GM12878 (cell line): ENCODE results near the gene ITGBL1. TPM values are rescaled to one million over a fixed set of nuclear protein-coding genes. Genes with fewer than 3 reads are reported as not detected.

Source experiments
- ATAC-seq: fragments of 200-7000 bp; cut with Tn5 transposase; 3 replicates; pipeline ENCODE4 v1.9.1; 2020; ENCODE audit warnings: mild to moderate bottlenecking, moderate library complexity
- BruUV-seq: library from RNA; stranded (reverse); fragments of 400-500 nt; replicated peaks from 2 replicates; lab custom pipeline; 2021; lab: Mats Ljungman, UMichigan
- CTCF ChIA-PET: fragments of 300-600 bp; sonication (Branson Sonifier 250); formaldehyde crosslinking; extraction: SDS; loops from one replicate; lab custom pipeline; 2021; ENCODE audit warnings: inconsistent platforms; lab: Yijun Ruan, JAX
- POLR2A ChIA-PET: fragments of 350-600 bp; formaldehyde crosslinking; extraction: SDS; loops from one replicate; lab custom pipeline; 2021; ENCODE audit warnings: inconsistent platforms; lab: Charles Lee
- RAD21 ChIA-PET: fragments of 300-600 bp; sonication (Branson Sonifier 250); formaldehyde crosslinking; loops from one replicate; lab custom pipeline; 2023; ENCODE audit warnings: antibody characterized with exemption; ENCODE audit not compliant: unreplicated experiment; lab: Charles Lee
- SMC1A ChIA-PET: fragments of 300-600 bp; sonication (Branson Sonifier 250); formaldehyde crosslinking; loops from one replicate; lab custom pipeline; 2023; ENCODE audit not compliant: unreplicated experiment, uncharacterized antibody; lab: Charles Lee
- DNase-seq: peaks from one replicate; pipeline ENCODE4 v3.0.0-alpha.2; 2011; ENCODE audit warnings: low read depth, low spot score
- FAIRE-seq: peaks from 3 replicates; lab custom pipeline; 2011; peaks lifted over from hg19 to GRCh38; lab: Jason Lieb, UNC
- H2AFZ ChIP-seq: 2 replicates; pipeline ENCODE4 v1.6.0; 2011; ENCODE audit warnings: low read depth, low read length, control low read depth; ENCODE audit not compliant: control insufficient read depth
- H3K27ac ChIP-seq: 2 replicates; pipeline ENCODE4 v1.5.1; 2011; ENCODE audit warnings: control low read depth; ENCODE audit not compliant: control insufficient read depth, insufficient read depth
- H3K27me3 ChIP-seq, 2 experiments: replicated peaks in 1 of 2; 2 replicates each; pipeline versions ENCODE4 v1.6.0 to v1.6.1; 2011; ENCODE audit warnings: low read length in 1 of 2; ENCODE audit not compliant: control insufficient read depth in 2 of 2, insufficient read depth in 2 of 2
- H3K36me3 ChIP-seq, 2 experiments: 2 replicates each; pipeline ENCODE4 v1.5.1; 2011; ENCODE audit warnings: low read length in 1 of 2; ENCODE audit not compliant: control insufficient read depth in 2 of 2, insufficient read depth in 2 of 2
- H3K4me1 ChIP-seq: 2 replicates; pipeline ENCODE4 v1.6.1; 2011; ENCODE audit warnings: mild to moderate bottlenecking, low read length, moderate library complexity, mixed read lengths; ENCODE audit not compliant: control insufficient read depth, insufficient read depth
- H3K4me2 ChIP-seq: 2 replicates; pipeline ENCODE4 v1.6.0; 2011; ENCODE audit warnings: control low read depth; ENCODE audit not compliant: control insufficient read depth, insufficient read depth
- H3K4me3 ChIP-seq: fragments of 200-600 bp; sonication (generic); 2 replicates; pipeline ENCODE4 v1.5.1; 2016
- H3K79me2 ChIP-seq: 2 replicates; pipeline ENCODE4 v1.6.0; 2011; ENCODE audit warnings: low read length; ENCODE audit not compliant: control insufficient read depth, insufficient read depth
- H3K9ac ChIP-seq: 2 replicates; pipeline ENCODE4 v1.8.0; 2011; ENCODE audit warnings: low read length, control low read depth, mixed read lengths; ENCODE audit not compliant: control insufficient read depth, insufficient read depth
- H3K9me3 ChIP-seq: replicated peaks from 3 replicates; pipeline ENCODE4 v1.5.1; 2011; ENCODE audit warnings: mild to moderate bottlenecking, low read length; ENCODE audit not compliant: control insufficient read depth, insufficient read depth
- H4K20me1 ChIP-seq: 2 replicates; pipeline ENCODE4 v1.6.0; 2011; ENCODE audit not compliant: control insufficient read depth, insufficient read depth
- EZH2 ChIP-seq: IDR thresholded peaks from 2 replicates; pipeline ENCODE4 v1.6.1; 2012; ENCODE audit warnings: low read depth, mild to moderate bottlenecking, control low read depth, inconsistent platforms, low read length, borderline replicate concordance; ENCODE audit not compliant: control insufficient read depth
- GABPA ChIP-seq: IDR thresholded peaks from 2 replicates; pipeline ENCODE4 v1.6.1; 2014; ENCODE audit warnings: antibody characterized with exemption, low read depth, mild to moderate bottlenecking, inconsistent platforms
- IKZF1 ChIP-seq: fragments of 450-650 bp; conservative IDR thresholded peaks from 2 replicates; pipeline ENCODE4 v1.6.1; 2017; ENCODE audit warnings: antibody characterized with exemption, mild to moderate bottlenecking
- RB1 ChIP-seq: fragments of 450-650 bp; formaldehyde crosslinking; IDR thresholded peaks from 2 replicates; pipeline ENCODE4 v1.6.1; 2017; ENCODE audit warnings: mild to moderate bottlenecking, borderline replicate concordance
- SMAD1 ChIP-seq: fragments of 450-650 bp; IDR thresholded peaks from 2 replicates; pipeline ENCODE4 v1.6.1; 2018; ENCODE audit warnings: mild to moderate bottlenecking, low read depth; ENCODE audit not compliant: partially characterized antibody
- SMARCA5 ChIP-seq: fragments of 450-650 bp; IDR thresholded peaks from 2 replicates; pipeline ENCODE4 v1.6.1; 2017; ENCODE audit warnings: mild to moderate bottlenecking
- SUPT20H ChIP-seq: IDR thresholded peaks from 2 replicates; pipeline ENCODE4 v1.6.1; 2011; ENCODE audit warnings: low read depth, mild to moderate bottlenecking, low read length, moderate library complexity, borderline replicate concordance; ENCODE audit not compliant: control insufficient read depth
- TARDBP ChIP-seq: IDR thresholded peaks from 2 replicates; pipeline ENCODE4 v1.6.1; 2016; ENCODE audit warnings: borderline replicate concordance
- TCF12 ChIP-seq: IDR thresholded peaks from 2 replicates; pipeline ENCODE4 v1.6.1; 2011; ENCODE audit warnings: low read depth, mild to moderate bottlenecking, low read length
- ZNF207 ChIP-seq: fragments of 450-650 bp; IDR thresholded peaks from 2 replicates; pipeline ENCODE4 v1.6.1; 2014; ENCODE audit warnings: antibody characterized with exemption, mild to moderate bottlenecking, borderline replicate concordance
- ZNF24 ChIP-seq: fragments of 450-650 bp; IDR thresholded peaks from 2 replicates; pipeline ENCODE4 v1.6.1; 2017; ENCODE audit warnings: antibody characterized with exemption, mild to moderate bottlenecking
- ZNF274 ChIP-seq: IDR thresholded peaks from one replicate; pipeline ENCODE4 v1.8.0; 2011; ENCODE audit not compliant: insufficient read length, insufficient read depth
- WGBS: methylation state at CpG from one replicate; pipeline ENCODE4 v1.1.6; 2016; ENCODE audit warnings: low lambda C conversion rate; ENCODE audit not compliant: insufficient replicate concordance, insufficient coverage; ENCODE audit errors: missing lambda C conversion rate; 5-methylcytosine and 5-hydroxymethylcytosine counted together
- in situ Hi-C: fragments of 300-500 bp; cut with MboI; formaldehyde crosslinking; loops from 9 replicates; pipeline ENCODE4 v1.14.3; 2018; ENCODE audit warnings: mixed read lengths
- intact Hi-C: fragments of 100-400 bp; cut with micrococcal nuclease; formaldehyde crosslinking; loops from one replicate; pipeline ENCODE4 v1.14.2; 2022; ENCODE audit not compliant: unreplicated experiment
- polyA plus RNA-seq, 11 experiments: library from polyadenylated mRNA; depleted of rRNA in 4 of 11; unstranded in 6 of 11; stranded (reverse) in 5 of 11; fragments of >200 nt; fragmentation: Nextera tagmentation in 4 of 11; fragmentation: Illumina TruSeq in 1 of 11; extraction: Ambion mirVana in 4 of 11; extraction: Trizol in 1 of 11; gene quantifications; 1 replicate in 1 of 11; 2 replicates in 10 of 11; pipeline versions ENCODE4 v1.2.1 to v1.2.3, GENCODE V29; 2011 to 2016; ENCODE audit warnings: inconsistent platforms in 2 of 11, missing spikeins in 2 of 11, low read depth in 1 of 11
- total RNA-seq, 4 experiments: library from RNA; depleted of rRNA in 3 of 4; stranded (reverse); fragments of >200 nt in 3 of 4; fragmentation: Illumina TruSeq in 1 of 4; extraction: Trizol in 1 of 4; gene quantifications; 2 replicates each; pipeline versions ENCODE4 v1.2.1 to v1.2.3, GENCODE V29; 2013 to 2021
- TF ChIP-seq, protein P1 (sequence below), 3 experiments: IDR thresholded peaks in 2 of 3; conservative IDR thresholded peaks in 1 of 3; 2 replicates each; pipeline ENCODE4 v1.5.1; 2011; ENCODE audit warnings: low read depth in 3 of 3, low read length in 3 of 3, mild to moderate bottlenecking in 3 of 3, control low read depth in 2 of 3, moderate library complexity in 2 of 3, inconsistent platforms in 1 of 3, mixed read lengths in 1 of 3; ENCODE audit not compliant: control insufficient read depth in 2 of 3, insufficient read depth in 1 of 3; ENCODE audit errors: extremely low read depth in 1 of 3
- TF ChIP-seq, protein P2 (sequence below): IDR thresholded peaks from 2 replicates; pipeline ENCODE4 v1.6.1; 2012; ENCODE audit warnings: low read depth, low read length, improper control_type of control experiment

ITGBL1 gene
- total and polyA plus RNA-seq, 10 of the 15 experiments (the other 5 are each of a cell fraction or from before 2014, with no cell fraction given): 0.17 to 2.8 (median 0.28) TPM; not detected in 3

DNA sequence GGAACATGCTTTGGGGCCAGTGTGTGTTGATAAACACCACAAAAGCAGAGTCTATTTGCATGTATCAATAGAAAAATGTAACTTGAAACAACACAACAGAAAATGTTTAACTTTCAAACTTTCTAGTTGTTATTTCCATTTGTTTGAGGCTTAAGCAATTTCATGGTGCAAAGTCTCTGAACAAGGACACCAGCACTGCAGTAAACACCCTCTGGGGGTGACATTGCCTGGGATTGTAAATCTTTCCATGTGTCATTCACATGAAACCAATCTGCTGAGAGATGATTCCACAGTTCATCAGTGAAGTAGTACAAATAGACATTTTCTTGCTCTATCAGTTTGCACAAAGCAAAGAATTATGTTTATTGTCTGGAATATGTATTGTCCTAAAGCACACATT, 124.5 kb downstream of the ITGBL1 start:
- RAD21 ChIA-PET: no interaction called here
- Histone ChIP-seq H3K79me2 (no peaks in the 10 kb centered on the region), H2AFZ (no peak overlapping the region), H4K20me1 (no peaks in the 10 kb centered on the region), H3K4me2 (no peak overlapping the region), H3K36me3 (no peaks in the 10 kb centered on the region), H3K4me3 (no peak overlapping the region), H3K9ac (no peak overlapping the region), H3K4me1 (no peaks in the 10 kb centered on the region), H3K27me3 (no peaks in the 10 kb centered on the region; a peak in 1 of 4 replicates), H3K9me3 (no peaks in the 10 kb centered on the region), H3K27ac (no peak overlapping the region)
- TF ChIP-seq GABPA (no peak), SMAD1 (no peak), TCF12 (no peak), SMARCA5 (no peak), ZNF24 (no peak), SUPT20H (no peak)
- no peak for ATAC-seq
- BruUV-seq: no TSS peak
- FAIRE-seq: no peak
- CTCF ChIA-PET: no interaction called here
- in situ Hi-C loops: no loop called here
- intact Hi-C loops: no loop called here
- SMC1A ChIA-PET: no interaction called here
- POLR2A ChIA-PET: no interaction called here
- no peak for DNase-seq

DNA sequence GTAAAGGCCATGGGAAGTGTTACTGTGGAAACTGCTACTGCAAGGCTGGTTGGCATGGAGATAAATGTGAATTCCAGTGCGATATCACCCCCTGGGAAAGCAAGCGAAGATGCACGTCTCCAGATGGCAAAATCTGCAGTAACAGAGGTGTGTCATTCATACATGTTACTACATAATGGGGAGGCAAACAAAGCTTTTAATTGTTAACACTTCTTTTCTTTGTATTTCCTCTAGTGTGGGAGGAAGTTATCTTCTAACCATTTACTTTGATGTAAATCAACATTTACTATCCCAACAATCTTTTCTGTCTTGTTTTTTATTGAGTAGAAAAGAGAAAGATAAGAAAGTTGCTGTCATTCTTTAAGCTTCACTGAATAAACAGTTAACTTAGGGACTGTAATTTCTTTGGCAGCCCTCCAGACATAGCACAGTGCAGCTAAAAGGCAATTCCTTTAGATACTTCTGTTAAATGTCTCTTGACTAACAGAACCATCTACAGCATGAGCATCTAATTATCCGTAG, 126.9 kb downstream of the ITGBL1 start:
- in situ Hi-C loops: no loop called here
- SMC1A ChIA-PET: interaction anchor here (1.0 to 1.6 kb wide), 4 partner anchors 24 to 107 kb away, joined by 3 to 5 read pairs (median 3); no protein-coding TSS in a partner anchor

More for the DNA sequence above, 126.9 kb downstream of the ITGBL1 start:
- H3K4me3 ChIP-seq: no peak overlapping the region
- DNase-seq (no peak), ATAC-seq (no peak)
- H3K79me2 ChIP-seq: no peaks in the 10 kb centered on the region
- POLR2A ChIA-PET: no interaction called here
- CTCF ChIA-PET: no interaction called here
- no peak overlapping the region for H3K4me2 ChIP-seq
- H2AFZ ChIP-seq: no peak overlapping the region
- TF ChIP-seq RB1 (no peak), ZNF207 (no peak), TARDBP (no peak), IKZF1 (no peak), ZNF274 (no peak), EZH2 (no peak)
- TF ChIP-seq, protein P1, sequence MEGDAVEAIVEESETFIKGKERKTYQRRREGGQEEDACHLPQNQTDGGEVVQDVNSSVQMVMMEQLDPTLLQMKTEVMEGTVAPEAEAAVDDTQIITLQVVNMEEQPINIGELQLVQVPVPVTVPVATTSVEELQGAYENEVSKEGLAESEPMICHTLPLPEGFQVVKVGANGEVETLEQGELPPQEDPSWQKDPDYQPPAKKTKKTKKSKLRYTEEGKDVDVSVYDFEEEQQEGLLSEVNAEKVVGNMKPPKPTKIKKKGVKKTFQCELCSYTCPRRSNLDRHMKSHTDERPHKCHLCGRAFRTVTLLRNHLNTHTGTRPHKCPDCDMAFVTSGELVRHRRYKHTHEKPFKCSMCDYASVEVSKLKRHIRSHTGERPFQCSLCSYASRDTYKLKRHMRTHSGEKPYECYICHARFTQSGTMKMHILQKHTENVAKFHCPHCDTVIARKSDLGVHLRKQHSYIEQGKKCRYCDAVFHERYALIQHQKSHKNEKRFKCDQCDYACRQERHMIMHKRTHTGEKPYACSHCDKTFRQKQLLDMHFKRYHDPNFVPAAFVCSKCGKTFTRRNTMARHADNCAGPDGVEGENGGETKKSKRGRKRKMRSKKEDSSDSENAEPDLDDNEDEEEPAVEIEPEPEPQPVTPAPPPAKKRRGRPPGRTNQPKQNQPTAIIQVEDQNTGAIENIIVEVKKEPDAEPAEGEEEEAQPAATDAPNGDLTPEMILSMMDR (IDR thresholded peaks at IDR 0.05 in 2 of 3, conservative IDR thresholded peaks at IDR 0.05 in 1 of 3; ENCODE audit: control insufficient read depth in 2 of 3, extremely low read depth in 1 of 3, insufficient read depth in 1 of 3, low read depth in 3 of 3, low read length in 3 of 3): no peak
- TF ChIP-seq, protein P2, sequence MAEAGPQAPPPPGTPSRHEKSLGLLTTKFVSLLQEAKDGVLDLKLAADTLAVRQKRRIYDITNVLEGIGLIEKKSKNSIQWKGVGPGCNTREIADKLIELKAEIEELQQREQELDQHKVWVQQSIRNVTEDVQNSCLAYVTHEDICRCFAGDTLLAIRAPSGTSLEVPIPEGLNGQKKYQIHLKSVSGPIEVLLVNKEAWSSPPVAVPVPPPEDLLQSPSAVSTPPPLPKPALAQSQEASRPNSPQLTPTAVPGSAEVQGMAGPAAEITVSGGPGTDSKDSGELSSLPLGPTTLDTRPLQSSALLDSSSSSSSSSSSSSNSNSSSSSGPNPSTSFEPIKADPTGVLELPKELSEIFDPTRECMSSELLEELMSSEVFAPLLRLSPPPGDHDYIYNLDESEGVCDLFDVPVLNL: no peak
- TF ChIP-seq, all 136 proteins: peak for 0
- intact Hi-C loops: no loop called here
- Histone ChIP-seq H3K9me3 (no peaks in the 10 kb centered on the region), H4K20me1 (no peaks in the 10 kb centered on the region), H3K27me3 (no peaks in the 10 kb centered on the region; a peak in 1 of 4 replicates), H3K4me1 (no peaks in the 10 kb centered on the region), H3K9ac (no peak overlapping the region), H3K27ac (no peak overlapping the region), H3K36me3 (no peaks in the 10 kb centered on the region)
- no peak for FAIRE-seq
- no TSS peak for BruUV-seq
- WGBS: 10% methylated on average over 4 of the region's 4 CpGs
- RAD21 ChIA-PET: no interaction called here
